ENCODE data around the gene RPRML.

GRCh38 chr17:46977348-46977747 lies 1.7 kb downstream of the RPRML start:
- TF ChIP-seq LEF1 (IDR thresholded peaks at IDR 0.05; ENCODE audit: borderline replicate concordance), result no peak
- no peak for TF ChIP-seq SUZ12 (IDR thresholded peaks at IDR 0.05)
- TF ChIP-seq BHLHE40 (IDR thresholded peaks at IDR 0.05; ENCODE audit: borderline replicate concordance), result no peak
- no peak for TF ChIP-seq SP1 (IDR thresholded peaks at IDR 0.05)
- no peak for TF ChIP-seq PKNOX1 (IDR thresholded peaks at IDR 0.05)
- no peak for TF ChIP-seq FOXK2 (IDR thresholded peaks at IDR 0.05)
- no peak for TF ChIP-seq FOXA1 (IDR thresholded peaks at IDR 0.05)
- no peak for TF ChIP-seq HDGF (IDR thresholded peaks at IDR 0.05; ENCODE audit: borderline replicate concordance)
- TF ChIP-seq L3MBTL2 (conservative IDR thresholded peaks at IDR 0.05), result no peak
- no peak for TF ChIP-seq CTBP1 (IDR thresholded peaks at IDR 0.05; ENCODE audit: borderline replicate concordance)
- no peak for TF ChIP-seq ZNF384 (IDR thresholded peaks at IDR 0.05)
- no peak for TF ChIP-seq FOXM1 (IDR thresholded peaks at IDR 0.05; ENCODE audit: borderline replicate concordance)
